HUES48 (cell line): Measurements from ENCODE around the gene ST8SIA4.

ENCODE experiments used
- H3K27ac ChIP-seq: one replicate; pipeline ENCODE4 v1.7.0; 2013; ENCODE audit warnings: low read depth, low read length, inconsistent platforms
- H3K27me3 ChIP-seq: 2 replicates; pipeline ENCODE4 v1.6.1; 2013; ENCODE audit warnings: mild to moderate bottlenecking, low read length; ENCODE audit not compliant: control insufficient read depth, insufficient read depth
- H3K36me3 ChIP-seq: 2 replicates; pipeline ENCODE4 v1.6.1; 2013; ENCODE audit warnings: low read length; ENCODE audit not compliant: control insufficient read depth, insufficient read depth
- H3K4me1 ChIP-seq: 2 replicates; pipeline ENCODE4 v1.6.1; 2013; ENCODE audit warnings: mild to moderate bottlenecking, low read length; ENCODE audit not compliant: control insufficient read depth, insufficient read depth
- H3K4me3 ChIP-seq: 2 replicates; pipeline ENCODE4 v1.5.1; 2013; ENCODE audit warnings: mild to moderate bottlenecking, low read depth, low read length
- H3K9ac ChIP-seq: 2 replicates; pipeline ENCODE4 v1.6.1; 2013; ENCODE audit warnings: mild to moderate bottlenecking, low read depth, low read length, moderate library complexity
- H3K9me3 ChIP-seq: 2 replicates; pipeline ENCODE4 v1.6.1; 2013; ENCODE audit warnings: low read length; ENCODE audit not compliant: control insufficient read depth, insufficient read depth

ST8SIA4 gene

DNA sequence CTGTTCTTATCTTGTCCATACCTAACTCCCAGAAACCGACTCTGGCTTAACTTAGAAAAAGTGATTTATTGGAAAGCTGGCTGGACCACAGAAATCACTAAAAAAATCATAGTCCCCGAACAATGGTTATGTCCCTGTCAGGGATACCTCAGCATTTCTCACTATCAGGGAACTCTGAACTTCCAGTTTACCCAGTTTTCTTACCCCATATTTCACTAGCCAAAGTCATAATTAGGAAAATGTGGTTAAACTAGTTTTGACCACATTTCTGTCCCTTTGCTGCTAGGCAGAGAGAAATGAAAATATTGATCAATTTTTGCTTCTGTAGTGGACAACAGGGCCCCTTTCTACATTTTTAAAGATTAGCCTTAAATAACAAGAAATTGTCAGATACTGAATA, 38.2 kb downstream of the ST8SIA4 start:
- H3K4me3 ChIP-seq: no peak overlapping the region

DNA sequence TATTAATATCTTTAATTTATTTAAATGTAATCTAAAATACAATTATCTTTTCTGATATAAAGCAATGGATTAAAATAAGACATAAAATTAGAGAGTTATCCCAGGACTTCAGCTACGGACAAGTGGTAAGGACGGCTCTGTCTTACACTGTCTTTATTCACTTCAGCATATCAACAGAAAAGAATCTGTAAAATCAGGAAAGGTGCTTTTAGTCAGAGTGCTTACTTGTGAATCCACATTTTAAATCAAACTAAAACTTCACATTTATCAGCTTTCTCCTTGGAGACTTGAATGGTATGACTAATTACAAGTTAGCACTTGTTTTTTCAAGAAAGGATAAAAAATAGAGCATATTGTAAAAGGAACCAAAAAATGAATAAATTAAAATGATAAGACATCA, 39.3 kb downstream of the ST8SIA4 start:
- Histone ChIP-seq H3K9ac (no peak overlapping the region), H3K4me1 (no peaks in the 10 kb centered on the region; the same call in 1 of the 2 replicates), H3K36me3 (no peaks in the 10 kb centered on the region), H3K4me3 (no peak overlapping the region), H3K27ac (no peak overlapping the region), H3K9me3 (no peaks in the 10 kb centered on the region), H3K27me3 (no peaks in the 10 kb centered on the region)

More for the DNA sequence above, 38.2 kb downstream of the ST8SIA4 start:
- Histone ChIP-seq H3K4me1 (no peaks in the 10 kb centered on the region; the same call in 1 of the 2 replicates), H3K27me3 (no peaks in the 10 kb centered on the region), H3K27ac (no peak overlapping the region), H3K9ac (no peak overlapping the region), H3K9me3 (no peaks in the 10 kb centered on the region), H3K36me3 (no peaks in the 10 kb centered on the region)

DNA sequence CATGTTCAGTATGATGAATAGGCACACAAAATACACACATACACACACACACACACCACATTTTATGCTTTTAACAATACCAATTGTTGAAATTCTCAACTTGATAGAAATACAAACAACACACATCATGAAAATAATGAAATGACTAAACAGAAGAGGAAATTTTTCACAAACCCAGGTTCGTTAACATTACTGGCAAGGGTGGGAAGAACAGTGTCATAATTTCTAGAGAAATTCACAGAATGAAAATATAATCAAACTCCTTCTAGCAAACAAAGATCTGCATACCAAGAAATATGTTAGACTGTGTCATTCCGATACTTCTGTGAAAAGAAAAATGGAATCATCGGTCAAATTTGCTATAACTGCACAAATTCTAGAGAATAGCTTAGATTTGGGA, 41.9 kb downstream of the ST8SIA4 start:
- Histone ChIP-seq H3K9me3 (no peaks in the 10 kb centered on the region), H3K27me3 (no peaks in the 10 kb centered on the region), H3K4me1 (no peaks in the 10 kb centered on the region; the same call in 1 of the 2 replicates), H3K27ac (no peak overlapping the region), H3K4me3 (no peak overlapping the region), H3K36me3 (no peaks in the 10 kb centered on the region), H3K9ac (no peak overlapping the region)

DNA sequence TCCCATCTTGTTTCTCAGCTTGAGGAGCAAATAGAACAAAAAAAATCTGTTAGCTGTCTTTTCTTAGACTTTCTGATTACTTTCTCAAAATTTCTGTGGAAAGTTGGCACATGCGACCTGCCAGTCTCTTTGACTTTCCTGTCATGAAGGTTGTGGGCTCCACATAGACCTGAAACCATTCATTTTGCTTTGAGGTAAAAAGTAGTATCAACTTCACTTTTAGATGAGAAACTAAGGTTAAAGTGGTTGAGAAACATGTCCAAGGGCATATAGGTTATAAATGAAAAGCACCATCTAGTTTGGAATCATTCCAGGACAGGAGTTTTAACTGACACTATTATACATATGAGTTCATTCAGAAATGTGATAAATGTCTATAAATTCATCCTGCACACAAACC, 42.7 kb downstream of the ST8SIA4 start:
- Histone ChIP-seq H3K27me3 (no peaks in the 10 kb centered on the region), H3K36me3 (no peaks in the 10 kb centered on the region), H3K9me3 (no peaks in the 10 kb centered on the region), H3K4me1 (no peaks in the 10 kb centered on the region; the same call in 1 of the 2 replicates), H3K4me3 (no peak overlapping the region), H3K9ac (no peak overlapping the region), H3K27ac (no peak overlapping the region)

DNA sequence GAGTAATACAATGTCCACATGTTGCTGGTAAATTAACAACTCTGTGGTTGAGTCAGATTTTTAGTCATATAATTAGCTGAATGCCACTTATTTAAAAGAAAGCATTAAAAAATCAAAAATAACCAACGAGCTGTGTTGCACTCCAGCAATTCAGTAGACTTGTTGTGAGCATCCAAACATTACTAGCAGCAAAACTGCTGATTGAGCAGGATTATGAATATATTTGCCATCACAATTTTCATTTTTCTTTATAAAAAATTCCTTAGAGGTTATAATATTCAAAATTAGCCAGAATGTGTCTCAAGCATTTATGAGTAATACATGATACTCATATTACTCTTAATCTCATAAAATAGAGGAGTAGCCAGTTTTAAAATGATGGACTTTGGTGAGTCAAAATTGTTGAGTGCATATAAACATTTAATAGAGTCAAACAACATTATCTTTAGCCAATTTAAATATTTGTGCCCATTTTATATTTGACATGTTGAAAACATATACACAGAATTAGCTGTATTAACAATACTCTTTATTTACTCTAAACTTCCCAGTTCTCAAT, 44.0 kb downstream of the ST8SIA4 start:
- Histone ChIP-seq H3K9ac (no peak overlapping the region), H3K27ac (no peak overlapping the region), H3K9me3 (no peaks in the 10 kb centered on the region), H3K4me3 (no peak overlapping the region), H3K36me3 (no peaks in the 10 kb centered on the region), H3K27me3 (no peaks in the 10 kb centered on the region), H3K4me1 (no peaks in the 10 kb centered on the region; the same call in 1 of the 2 replicates)

DNA sequence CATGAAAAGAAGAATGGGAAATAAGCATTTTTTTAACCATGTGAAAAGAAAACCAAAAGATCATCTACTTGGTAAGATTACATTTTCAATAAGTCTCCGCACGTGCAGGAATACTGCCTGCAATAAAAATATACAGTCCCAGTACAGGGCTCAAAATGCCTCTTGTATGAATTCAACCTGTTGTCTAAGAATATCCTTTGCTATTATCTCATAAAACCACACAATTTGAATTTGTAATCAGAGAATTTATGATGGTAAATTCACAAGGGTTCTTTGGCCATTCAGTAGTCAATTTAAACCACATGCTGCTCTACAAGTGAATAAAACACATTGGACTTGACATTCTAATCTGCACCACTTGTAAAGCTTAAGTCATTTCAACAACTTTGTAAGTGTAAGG, 46.6 kb downstream of the ST8SIA4 start:
- Histone ChIP-seq H3K9me3 (no peaks in the 10 kb centered on the region), H3K27me3 (no peaks in the 10 kb centered on the region), H3K4me3 (no peak overlapping the region), H3K4me1 (no peaks in the 10 kb centered on the region), H3K36me3 (no peaks in the 10 kb centered on the region), H3K27ac (no peak overlapping the region), H3K9ac (no peak overlapping the region)

DNA sequence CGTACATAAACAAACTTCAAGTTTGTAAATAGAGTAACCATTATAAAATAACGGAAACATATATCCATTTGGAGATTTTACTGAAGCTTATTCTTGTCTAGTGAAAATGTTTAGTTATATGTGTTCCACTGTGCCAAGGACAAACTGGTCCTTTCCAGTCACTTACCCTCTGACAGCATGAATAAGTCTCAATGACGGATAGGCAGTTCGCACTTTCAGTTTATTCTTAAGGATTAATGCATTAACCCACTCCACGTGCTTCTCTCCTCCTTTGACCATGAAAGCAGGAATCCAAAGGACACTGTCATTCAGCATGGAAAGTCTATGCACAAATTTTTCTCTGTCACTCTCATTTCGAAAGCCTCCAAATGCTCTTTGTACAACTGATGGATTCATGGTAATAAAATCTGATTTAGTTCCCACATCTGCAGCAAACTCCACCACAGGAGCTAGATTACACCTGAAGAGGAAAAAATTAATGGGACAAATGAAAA, 47.1 kb downstream of the ST8SIA4 start:
- H3K4me3 ChIP-seq: no peak overlapping the region
- H3K4me1 ChIP-seq: no peaks in the 10 kb centered on the region
- no peak overlapping the region for H3K9ac ChIP-seq
- H3K27me3 ChIP-seq: no peaks in the 10 kb centered on the region
- H3K36me3 ChIP-seq: no peaks in the 10 kb centered on the region
- H3K9me3 ChIP-seq: no peaks in the 10 kb centered on the region
- H3K27ac ChIP-seq: no peak overlapping the region

DNA sequence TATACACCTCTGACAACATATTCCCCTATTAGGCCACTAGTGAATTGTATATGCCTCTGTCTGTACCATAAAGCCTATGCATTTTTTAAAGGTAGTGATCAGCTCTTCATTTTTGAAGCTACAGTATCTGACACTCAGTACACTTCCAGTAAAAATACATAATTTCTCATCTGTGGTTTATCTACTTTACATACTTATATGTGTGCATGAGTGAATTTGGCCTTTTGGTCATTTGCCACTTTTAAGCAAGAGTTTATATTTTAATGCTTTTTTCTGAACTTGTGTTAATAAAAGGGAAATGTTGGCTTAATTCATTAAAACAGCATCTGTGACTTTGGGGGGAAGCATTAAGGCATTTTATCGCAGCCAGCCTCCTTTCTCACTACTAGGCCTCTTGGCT, 47.8 kb downstream of the ST8SIA4 start:
- Histone ChIP-seq H3K9ac (no peak overlapping the region), H3K27ac (no peak overlapping the region)

DNA sequence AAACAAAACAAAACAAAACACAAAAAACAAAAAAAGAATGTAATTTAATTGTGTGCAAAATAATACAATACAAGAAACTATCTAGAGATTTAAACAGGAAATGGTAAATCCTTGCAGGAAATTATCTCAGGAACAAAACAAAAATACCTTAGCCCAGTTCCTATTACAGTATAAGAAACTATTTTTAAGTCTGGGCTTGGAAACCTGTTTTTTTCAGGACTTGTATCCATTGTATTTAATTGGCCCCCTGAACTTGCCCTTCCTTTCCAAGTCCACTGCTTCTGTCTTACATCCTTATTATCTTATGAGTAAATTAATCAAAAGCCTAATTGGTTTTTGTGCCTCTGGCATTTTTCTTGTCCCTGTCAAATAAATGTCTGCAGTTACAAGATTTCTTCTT, 48.5 kb downstream of the ST8SIA4 start:
- H3K4me1 ChIP-seq: no peaks in the 10 kb centered on the region
- no peaks in the 10 kb centered on the region for H3K27me3 ChIP-seq
- H3K4me3 ChIP-seq: no peak overlapping the region
- no peaks in the 10 kb centered on the region for H3K9me3 ChIP-seq
- H3K9ac ChIP-seq: no peak overlapping the region
- H3K27ac ChIP-seq: no peak overlapping the region
- H3K36me3 ChIP-seq: no peaks in the 10 kb centered on the region

More for the DNA sequence above, 47.8 kb downstream of the ST8SIA4 start:
- no peaks in the 10 kb centered on the region for H3K4me1 ChIP-seq
- H3K36me3 ChIP-seq: no peaks in the 10 kb centered on the region
- H3K9me3 ChIP-seq: no peaks in the 10 kb centered on the region
- no peaks in the 10 kb centered on the region for H3K27me3 ChIP-seq
- H3K4me3 ChIP-seq: no peak overlapping the region

DNA sequence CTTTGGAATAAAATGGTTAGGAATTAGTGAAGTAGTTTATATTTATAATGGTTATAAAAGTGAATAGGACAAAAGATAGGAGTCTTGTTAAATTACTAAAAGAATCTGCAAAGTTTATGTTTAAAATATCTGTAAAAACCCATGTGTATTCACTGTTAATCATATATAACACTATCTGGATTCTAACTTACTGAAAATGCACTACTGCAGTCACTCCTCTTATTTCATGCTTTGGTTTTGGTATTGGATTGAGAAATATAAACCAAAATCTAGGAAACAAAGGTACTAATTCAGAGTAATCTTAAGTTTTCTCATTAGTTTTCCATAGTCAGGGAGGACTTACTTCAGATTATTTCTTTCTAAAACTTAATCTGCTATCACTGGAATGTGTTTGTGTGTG, 49.5 kb downstream of the ST8SIA4 start:
- H3K27me3 ChIP-seq: no peaks in the 10 kb centered on the region
- no peaks in the 10 kb centered on the region for H3K36me3 ChIP-seq
- no peak overlapping the region for H3K9ac ChIP-seq
- H3K4me3 ChIP-seq: no peak overlapping the region
- H3K4me1 ChIP-seq: no peaks in the 10 kb centered on the region
- H3K27ac ChIP-seq: no peak overlapping the region
- H3K9me3 ChIP-seq: no peaks in the 10 kb centered on the region

DNA sequence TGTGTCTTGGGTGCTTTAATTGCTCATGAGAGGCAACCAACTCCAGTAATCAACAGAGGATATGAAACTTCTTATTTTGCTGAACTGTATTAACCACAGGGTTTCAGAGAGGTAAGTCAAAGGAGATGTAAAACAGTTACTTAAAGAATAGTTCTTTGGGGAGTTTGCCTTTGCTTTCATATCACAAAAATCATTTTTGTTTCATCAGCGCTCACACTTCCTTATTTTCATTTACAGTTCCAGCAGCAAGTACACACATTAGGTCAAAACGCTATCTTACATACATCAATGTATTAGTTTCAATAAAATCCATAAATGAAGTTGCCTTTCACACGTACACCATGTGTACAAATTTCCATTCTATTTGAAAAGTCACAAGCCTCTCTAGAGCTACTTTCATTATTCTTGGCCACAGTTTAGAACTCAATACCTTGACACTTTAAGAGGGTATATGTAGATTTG, 50.1 kb downstream of the ST8SIA4 start:
- Histone ChIP-seq H3K4me3 (no peak overlapping the region), H3K27ac (no peak overlapping the region), H3K9ac (no peak overlapping the region), H3K9me3 (no peaks in the 10 kb centered on the region), H3K4me1 (no peaks in the 10 kb centered on the region), H3K36me3 (no peaks in the 10 kb centered on the region), H3K27me3 (no peaks in the 10 kb centered on the region)
